C4-2B (cell line): ENCODE measurements around the gene CRK.

Source experiments
- ZFX ChIP-seq: fragments of 450-650 bp; IDR thresholded peaks from 2 replicates; pipeline ENCODE4 v1.6.1; 2017
- TF ChIP-seq, protein P1 (sequence below): fragments of 450-650 bp; conservative IDR thresholded peaks from 2 replicates; pipeline ENCODE4 v1.5.1; 2017; ENCODE audit warnings: mild to moderate bottlenecking

DNA sequence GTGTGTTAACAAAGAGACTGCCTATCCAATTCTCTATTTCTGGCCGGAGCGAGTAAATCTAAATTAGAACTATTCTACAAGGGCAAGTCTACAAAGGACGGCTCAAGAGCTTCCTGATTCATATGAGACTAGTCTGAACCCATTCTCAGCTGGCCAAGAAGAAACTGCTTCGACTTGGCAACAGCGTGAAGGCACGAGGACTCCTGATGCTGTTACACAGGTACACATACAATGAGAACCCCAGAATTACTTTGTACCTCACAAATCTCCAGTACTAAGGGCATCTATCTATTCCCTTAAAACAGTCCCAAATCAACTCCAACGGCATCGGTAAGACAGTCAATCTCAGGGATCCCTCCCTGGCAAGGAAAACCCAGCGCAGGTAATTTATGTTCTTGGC lies 1.5 kb downstream of the CRK start:
- TF ChIP-seq, protein P1, sequence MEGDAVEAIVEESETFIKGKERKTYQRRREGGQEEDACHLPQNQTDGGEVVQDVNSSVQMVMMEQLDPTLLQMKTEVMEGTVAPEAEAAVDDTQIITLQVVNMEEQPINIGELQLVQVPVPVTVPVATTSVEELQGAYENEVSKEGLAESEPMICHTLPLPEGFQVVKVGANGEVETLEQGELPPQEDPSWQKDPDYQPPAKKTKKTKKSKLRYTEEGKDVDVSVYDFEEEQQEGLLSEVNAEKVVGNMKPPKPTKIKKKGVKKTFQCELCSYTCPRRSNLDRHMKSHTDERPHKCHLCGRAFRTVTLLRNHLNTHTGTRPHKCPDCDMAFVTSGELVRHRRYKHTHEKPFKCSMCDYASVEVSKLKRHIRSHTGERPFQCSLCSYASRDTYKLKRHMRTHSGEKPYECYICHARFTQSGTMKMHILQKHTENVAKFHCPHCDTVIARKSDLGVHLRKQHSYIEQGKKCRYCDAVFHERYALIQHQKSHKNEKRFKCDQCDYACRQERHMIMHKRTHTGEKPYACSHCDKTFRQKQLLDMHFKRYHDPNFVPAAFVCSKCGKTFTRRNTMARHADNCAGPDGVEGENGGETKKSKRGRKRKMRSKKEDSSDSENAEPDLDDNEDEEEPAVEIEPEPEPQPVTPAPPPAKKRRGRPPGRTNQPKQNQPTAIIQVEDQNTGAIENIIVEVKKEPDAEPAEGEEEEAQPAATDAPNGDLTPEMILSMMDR: no peak
- no peak for TF ChIP-seq ZFX
